ENCODE results near the gene OR6X1. TPM values are rescaled to one million over a fixed set of nuclear protein-coding genes. Genes with fewer than 3 reads are reported as not detected.

Gene OR6X1, protein sequence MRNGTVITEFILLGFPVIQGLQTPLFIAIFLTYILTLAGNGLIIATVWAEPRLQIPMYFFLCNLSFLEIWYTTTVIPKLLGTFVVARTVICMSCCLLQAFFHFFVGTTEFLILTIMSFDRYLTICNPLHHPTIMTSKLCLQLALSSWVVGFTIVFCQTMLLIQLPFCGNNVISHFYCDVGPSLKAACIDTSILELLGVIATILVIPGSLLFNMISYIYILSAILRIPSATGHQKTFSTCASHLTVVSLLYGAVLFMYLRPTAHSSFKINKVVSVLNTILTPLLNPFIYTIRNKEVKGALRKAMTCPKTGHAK
- total RNA-seq, result not detected in 2 replicates

DNA sequence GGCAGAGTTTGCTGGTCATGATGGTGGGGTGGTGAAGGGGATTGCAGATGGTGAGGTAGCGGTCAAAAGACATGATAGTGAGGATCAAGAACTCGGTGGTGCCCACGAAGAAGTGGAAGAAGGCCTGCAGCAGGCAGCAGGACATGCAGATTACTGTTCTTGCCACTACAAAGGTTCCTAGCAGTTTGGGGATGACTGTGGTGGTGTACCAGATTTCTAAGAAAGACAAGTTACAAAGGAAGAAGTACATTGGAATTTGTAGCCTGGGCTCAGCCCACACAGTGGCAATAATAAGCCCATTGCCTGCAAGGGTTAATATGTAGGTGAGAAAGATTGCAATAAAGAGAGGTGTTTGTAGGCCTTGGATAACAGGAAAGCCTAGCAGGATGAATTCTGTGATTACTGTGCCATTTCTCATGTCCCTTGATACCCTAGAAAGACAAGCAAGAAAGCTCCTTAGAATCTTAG, at the start of gene OR6X1:
TSS of gene OR6X1 (minus strand) at position 418 of the 468 bp plus-strand sequence. CDS start at position 418, 0 bp downstream.

DNA sequence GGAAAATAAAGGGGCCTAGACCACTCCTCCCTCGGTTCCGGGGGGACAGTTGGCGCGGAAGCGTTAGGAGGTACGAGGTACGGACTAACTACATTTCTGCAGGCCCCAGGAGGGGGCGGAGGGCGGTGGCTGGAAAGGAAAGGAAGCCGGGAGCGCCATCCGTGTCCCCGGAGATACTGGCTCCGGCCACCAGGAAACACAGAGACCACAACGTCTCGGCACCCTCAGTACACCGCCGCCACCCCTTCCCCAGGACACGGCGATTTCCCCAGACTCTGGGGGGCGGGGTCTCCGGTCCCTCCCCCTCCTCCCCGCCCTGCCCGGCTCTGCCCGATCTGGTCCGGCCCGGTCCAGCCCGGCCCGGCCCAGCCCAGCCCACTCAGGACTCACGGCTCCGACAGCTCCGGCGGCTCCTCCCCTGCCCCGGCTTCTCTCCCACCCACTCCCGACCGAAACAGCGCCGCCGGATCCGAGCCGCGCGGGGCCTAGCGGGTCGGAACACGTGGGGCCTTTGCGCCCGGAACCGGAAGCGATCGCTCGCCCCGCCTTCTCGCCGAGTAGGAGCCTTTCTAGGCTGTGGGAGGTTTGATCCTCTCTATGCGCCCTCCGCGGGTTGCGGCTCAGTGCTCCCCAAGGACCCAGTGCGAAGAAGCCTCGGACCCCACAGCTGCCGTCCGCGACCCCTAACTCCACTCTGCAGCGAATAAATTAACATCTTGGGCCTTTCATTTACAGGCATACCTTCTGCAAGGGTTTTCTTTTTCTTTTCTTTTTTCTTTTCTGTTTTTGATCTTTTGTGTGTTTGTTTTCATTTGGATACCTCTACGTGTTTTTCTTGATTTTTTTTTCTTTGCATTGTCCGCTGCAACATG, 12.9 kb downstream of the OR6X1 start, which contains the start of gene ZNF202:
TSS of gene ZNF202 (minus strand) at position 502 of the 872 bp plus-strand sequence. CDS start 10,772 bp downstream, outside the sequence.

Other genes starting within 250 kb of the OR6X1 start
- gene SCN3B, start 99.9 kb downstream of the OR6X1 start, total RNA-seq, result 0.24 TPM in 1 of 2 replicates, not detected in the other
- 4.3 and 6.3 TPM in 2 replicates for gene ZNF202, start 12.9 kb downstream of the OR6X1 start, total RNA-seq
- not detected in 2 replicates for gene OR6M1, start 51.8 kb upstream of the OR6X1 start, total RNA-seq
- not detected in 2 replicates for gene TMEM225, start 131.2 kb upstream of the OR6X1 start, total RNA-seq
- gene OR8D4, start 147.6 kb upstream of the OR6X1 start, total RNA-seq, result not detected in 2 replicates
- not detected in 2 replicates for gene OR4D5, start 185.1 kb upstream of the OR6X1 start, total RNA-seq
- not detected in 2 replicates for gene OR6T1, start 189.3 kb upstream of the OR6X1 start, total RNA-seq
- not detected in 2 replicates for gene OR10S1, start 223.3 kb upstream of the OR6X1 start, total RNA-seq
- not detected in 2 replicates for gene OR10G6, start 240.6 kb upstream of the OR6X1 start, total RNA-seq